ENCODE measurements around the gene FES. TPM values are rescaled to one million over a fixed set of nuclear protein-coding genes. Genes with fewer than 3 reads are reported as not detected.

FES gene
- polyA plus RNA-seq, 1 experiment = 5.5 TPM

GRCh38 chr15:90855139-90855538, 29.2 kb upstream of the FES start:
- POLR2A ChIA-PET = no interaction called here
- DNase-seq (ENCODE audit: low read depth, low spot score) = no peak

DNA sequence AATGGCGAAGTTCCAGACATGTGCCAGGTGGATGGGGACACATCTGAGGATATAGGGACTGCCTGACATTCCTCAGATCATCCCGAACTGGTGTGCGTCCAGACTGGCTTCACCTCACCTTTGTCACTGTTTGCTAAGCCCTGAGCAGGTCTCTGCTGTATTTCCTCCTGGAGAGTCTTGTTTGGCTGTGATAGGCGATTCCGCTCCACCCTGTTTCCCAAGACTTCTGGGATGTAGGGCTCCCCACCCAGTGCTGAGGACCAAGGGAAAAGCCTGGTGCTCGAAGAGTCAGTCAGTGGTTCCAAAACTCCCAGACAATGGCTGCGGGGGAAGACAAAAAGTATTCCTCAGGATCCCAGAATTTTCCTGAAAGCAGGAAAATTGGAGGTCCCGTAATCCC, 27.0 kb upstream of the FES start:
- Histone ChIP-seq H3K27ac (ENCODE audit: low read depth, low read length) (no peak overlapping the region), H3K4me3 (ENCODE audit: low read depth, low read length) (no peak overlapping the region), H3K27me3 (ENCODE audit: control insufficient read depth, insufficient read depth, low read length) (no peaks in the 10 kb centered on the region), H3K9me3 (ENCODE audit: control insufficient read depth, insufficient read depth, low read length) (no peaks in the 10 kb centered on the region)
- CTCF ChIA-PET = no interaction called here
- POLR2A ChIA-PET = no interaction called here
- no peak for DNase-seq (ENCODE audit: low read depth, low spot score)
- TF ChIP-seq, protein P1, sequence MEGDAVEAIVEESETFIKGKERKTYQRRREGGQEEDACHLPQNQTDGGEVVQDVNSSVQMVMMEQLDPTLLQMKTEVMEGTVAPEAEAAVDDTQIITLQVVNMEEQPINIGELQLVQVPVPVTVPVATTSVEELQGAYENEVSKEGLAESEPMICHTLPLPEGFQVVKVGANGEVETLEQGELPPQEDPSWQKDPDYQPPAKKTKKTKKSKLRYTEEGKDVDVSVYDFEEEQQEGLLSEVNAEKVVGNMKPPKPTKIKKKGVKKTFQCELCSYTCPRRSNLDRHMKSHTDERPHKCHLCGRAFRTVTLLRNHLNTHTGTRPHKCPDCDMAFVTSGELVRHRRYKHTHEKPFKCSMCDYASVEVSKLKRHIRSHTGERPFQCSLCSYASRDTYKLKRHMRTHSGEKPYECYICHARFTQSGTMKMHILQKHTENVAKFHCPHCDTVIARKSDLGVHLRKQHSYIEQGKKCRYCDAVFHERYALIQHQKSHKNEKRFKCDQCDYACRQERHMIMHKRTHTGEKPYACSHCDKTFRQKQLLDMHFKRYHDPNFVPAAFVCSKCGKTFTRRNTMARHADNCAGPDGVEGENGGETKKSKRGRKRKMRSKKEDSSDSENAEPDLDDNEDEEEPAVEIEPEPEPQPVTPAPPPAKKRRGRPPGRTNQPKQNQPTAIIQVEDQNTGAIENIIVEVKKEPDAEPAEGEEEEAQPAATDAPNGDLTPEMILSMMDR (IDR thresholded peaks at IDR 0.05; ENCODE audit: low read depth, low read length) = no peak

More at GRCh38 chr15:90855139-90855538, 29.2 kb upstream of the FES start:
- Histone ChIP-seq H3K4me3 (ENCODE audit: low read depth, low read length) (no peak overlapping the region), H3K27me3 (ENCODE audit: control insufficient read depth, insufficient read depth, low read length) (no peaks in the 10 kb centered on the region), H3K9me3 (ENCODE audit: control insufficient read depth, insufficient read depth, low read length) (no peaks in the 10 kb centered on the region), H3K27ac (ENCODE audit: low read depth, low read length) (no peak overlapping the region)
- TF ChIP-seq, protein P1 (IDR thresholded peaks at IDR 0.05; ENCODE audit: low read depth, low read length) = no peak
- CTCF ChIA-PET = no interaction called here

DNA sequence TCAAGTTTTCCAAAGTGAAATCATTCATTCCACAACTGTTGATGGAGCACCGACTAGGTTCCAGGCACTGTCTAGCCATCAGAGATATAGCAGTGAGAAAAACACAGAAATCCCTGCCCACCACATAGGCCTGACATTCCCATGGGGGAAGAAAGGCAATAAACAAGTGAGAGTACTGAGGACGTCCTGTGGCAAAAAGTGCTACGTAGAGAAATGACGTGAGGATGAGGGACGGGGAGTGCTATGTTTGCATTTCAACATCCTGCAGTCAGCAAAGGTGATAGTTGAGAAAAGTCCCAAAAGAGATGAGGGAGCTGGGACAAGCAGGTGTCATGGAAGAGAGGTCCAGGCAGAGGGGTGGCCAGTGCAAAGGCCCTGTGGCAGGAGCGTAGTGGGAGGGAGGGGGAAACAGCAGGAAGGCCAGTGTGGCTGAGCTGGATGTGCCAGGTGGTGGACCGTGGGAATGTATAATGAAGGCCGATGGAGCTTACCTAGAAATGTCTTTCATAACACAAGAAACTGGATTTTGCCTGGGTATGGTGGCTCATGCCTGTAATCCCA, 26.3 kb upstream of the FES start:
- TF ChIP-seq, protein P1 (IDR thresholded peaks at IDR 0.05; ENCODE audit: low read depth, low read length) = no peak
- POLR2A ChIA-PET = no interaction called here
- CTCF ChIA-PET = no interaction called here
- Histone ChIP-seq H3K27ac (ENCODE audit: low read depth, low read length) (no peak overlapping the region), H3K27me3 (ENCODE audit: control insufficient read depth, insufficient read depth, low read length) (no peaks in the 10 kb centered on the region), H3K9me3 (ENCODE audit: control insufficient read depth, insufficient read depth, low read length) (no peaks in the 10 kb centered on the region), H3K4me3 (ENCODE audit: low read depth, low read length) (no peak overlapping the region)
- DNase-seq (ENCODE audit: low read depth, low spot score) = no peak

GRCh38 chr15:90859234-90860131, 24.8 kb upstream of the FES start:
- POLR2A ChIA-PET = no interaction called here
- Histone ChIP-seq H3K9me3 (ENCODE audit: control insufficient read depth, insufficient read depth, low read length) (no peaks in the 10 kb centered on the region), H3K27ac (ENCODE audit: low read depth, low read length) (no peak overlapping the region), H3K4me3 (ENCODE audit: low read depth, low read length) (no peak overlapping the region), H3K27me3 (ENCODE audit: control insufficient read depth, insufficient read depth, low read length) (no peaks in the 10 kb centered on the region)
- DNase-seq (ENCODE audit: low read depth, low spot score) = no peak
- TF ChIP-seq, protein P1 (IDR thresholded peaks at IDR 0.05; ENCODE audit: low read depth, low read length) = no peak
- CTCF ChIA-PET = interaction anchor here (0.7 kb wide), 1 partner anchor 10 kb away, joined by 4 read pairs; no protein-coding TSS in a partner anchor

- Histone ChIP-seq H3K9me3 (ENCODE audit: control insufficient read depth, insufficient read depth, low read length) (no peaks in the 10 kb centered on the region), H3K27ac (ENCODE audit: low read depth, low read length) (no peak overlapping the region), H3K27me3 (ENCODE audit: control insufficient read depth, insufficient read depth, low read length) (no peaks in the 10 kb centered on the region), H3K4me3 (ENCODE audit: low read depth, low read length) (no peak overlapping the region)
- TF ChIP-seq, protein P1 (IDR thresholded peaks at IDR 0.05; ENCODE audit: low read depth, low read length) = no peak
- no peak for DNase-seq (ENCODE audit: low read depth, low spot score)
- ChIA-PET POLR2A (no interaction called here), CTCF (no interaction called here)
Measured at GRCh38 chr15:90860450-90860849, 23.9 kb upstream of the FES start.

Measured in AG04450 (cell line).